HG03159 (cell line): ENCODE results near the gene CWC15.
"Not testable (repeated sequence)": the region's sequence is repeated elsewhere in the genome, so short reads cannot be mapped to it uniquely, and the experiment has no call there.

Experiments used
- ATAC-seq: cut with Tn5 transposase; IDR thresholded peaks from one replicate; pipeline ENCODE4 v1.9.1; 2021; ENCODE audit warnings: mild to moderate bottlenecking, moderate library complexity; ENCODE audit not compliant: unreplicated experiment

The CWC15 gene

GRCh38 chr11:94973099-94973968 is at the start of gene CWC15, which contains the start of gene KDM4D:
CWC15 (minus strand) TSS chr11:94973556; CDS start chr11:94972185, 1,371 bp downstream.
KDM4D (plus strand) TSS chr11:94973709; CDS start chr11:94997373, 23,664 bp downstream.
- peak; percentile 100 for ATAC-seq

DNA sequence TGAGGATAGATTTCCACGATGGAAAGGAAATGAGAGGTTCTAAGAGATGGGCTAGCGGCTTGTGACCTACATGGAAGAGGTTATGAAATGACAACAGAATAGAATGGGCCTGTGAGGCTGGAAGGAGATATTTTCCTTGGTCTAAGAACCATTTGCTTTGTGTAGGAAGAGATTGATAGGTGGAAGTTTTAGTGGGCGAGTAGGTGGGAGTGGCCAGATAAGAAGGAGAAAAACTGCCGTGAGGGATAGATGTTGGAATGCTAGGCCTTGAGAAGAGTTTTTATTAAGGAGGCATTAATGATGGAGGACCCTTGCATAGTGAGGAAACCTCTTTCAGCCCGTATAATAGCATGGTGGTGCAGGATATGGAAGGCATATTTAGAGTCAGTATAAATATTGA is 48.1 kb upstream of the CWC15 start:
- ATAC-seq = not testable (repeated sequence)

DNA sequence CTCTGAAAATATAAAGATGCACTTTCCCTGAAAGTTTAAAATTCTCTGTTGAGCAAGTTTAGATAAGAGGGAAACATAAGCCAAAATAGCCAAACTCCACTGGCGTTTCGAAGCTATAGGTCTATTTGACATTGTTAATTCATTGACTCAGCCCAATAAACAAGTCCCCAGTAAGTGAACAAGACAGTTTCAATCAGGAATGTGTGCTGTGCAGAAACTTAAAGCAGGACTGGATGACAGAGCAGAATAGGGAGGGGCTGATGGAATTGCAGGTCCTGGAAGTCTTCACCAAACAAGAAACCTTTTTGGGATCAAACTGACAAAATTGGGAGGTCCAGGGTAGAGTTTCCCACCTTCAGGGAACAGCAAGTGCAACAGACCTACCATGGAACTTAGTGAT is 42.8 kb upstream of the CWC15 start:
- ATAC-seq = no peak

DNA sequence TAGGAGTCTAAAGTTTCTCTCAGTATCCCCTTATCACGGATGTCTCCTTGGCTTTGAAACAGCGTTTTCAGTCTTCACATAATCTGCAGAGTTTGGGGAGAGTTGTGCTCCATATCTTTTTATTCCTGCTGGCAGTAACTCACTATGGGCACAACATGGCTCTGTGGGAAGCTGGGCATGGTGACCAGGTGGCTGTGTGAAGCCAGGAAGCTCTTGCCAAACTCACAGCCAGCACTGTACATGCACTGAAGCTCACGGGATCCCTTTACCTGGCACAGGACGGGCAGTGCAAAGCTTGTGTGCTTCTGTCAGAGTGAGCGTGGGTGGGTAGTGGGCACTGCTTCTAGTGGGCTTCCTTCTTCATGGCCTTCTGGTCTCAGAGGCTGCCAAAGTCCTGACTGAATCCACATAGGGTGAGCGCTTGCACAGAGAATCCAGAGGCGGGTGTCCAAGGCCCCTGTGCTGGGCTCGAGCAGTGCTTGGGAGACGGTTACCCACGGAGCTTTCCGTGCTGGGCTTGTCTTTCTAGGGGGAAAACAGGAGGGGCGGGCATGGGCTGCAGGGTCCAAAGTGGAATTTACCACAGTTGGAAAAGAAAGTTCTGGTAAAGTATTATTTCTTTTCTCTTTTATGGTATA is 40.9 kb upstream of the CWC15 start:
- no peak for ATAC-seq

DNA sequence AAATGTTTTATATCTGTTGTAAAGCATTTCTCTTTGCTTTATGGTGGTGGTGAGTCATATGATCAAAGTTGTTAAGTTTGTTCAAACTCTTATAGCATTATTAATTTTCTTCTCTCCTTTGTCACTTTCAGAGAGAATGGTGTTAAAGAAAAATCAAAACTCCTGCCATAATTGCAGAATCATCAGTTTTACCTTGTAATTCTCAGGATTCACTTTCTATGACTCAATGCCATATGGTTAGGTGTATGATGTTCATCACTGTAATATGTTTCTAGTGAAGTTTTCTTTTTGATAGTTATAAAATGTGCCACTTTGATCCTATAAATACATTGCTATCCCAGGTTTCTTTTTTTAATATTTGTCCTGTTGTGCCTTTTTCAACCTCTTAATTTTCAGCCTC is 38.0 kb upstream of the CWC15 start:
- no peak for ATAC-seq

- no peak for ATAC-seq
Measured at GRCh38 chr11:95005642-95006041, 32.3 kb upstream of the CWC15 start.

DNA sequence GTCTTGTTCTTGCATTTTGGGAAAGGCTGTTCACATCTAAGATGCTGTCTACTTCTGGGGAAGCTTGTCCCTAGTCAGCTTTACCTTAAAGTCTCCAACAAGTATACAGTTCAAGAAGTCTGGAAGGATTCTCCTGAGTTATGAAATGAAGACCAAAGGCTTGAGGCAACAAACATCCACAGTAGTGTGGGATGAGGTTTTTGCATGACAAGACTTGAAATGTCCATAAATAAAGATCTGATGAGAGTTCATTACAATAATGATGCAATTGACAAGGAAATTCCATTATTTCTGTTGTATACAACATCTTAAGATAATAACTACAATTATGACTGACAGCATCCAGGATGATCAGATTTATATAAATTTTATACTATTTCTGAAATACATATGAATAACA is 30.4 kb upstream of the CWC15 start:
- ATAC-seq = no peak

- no peak for ATAC-seq
Measured at GRCh38 chr11:94998285-94998684, 24.9 kb upstream of the CWC15 start.

DNA sequence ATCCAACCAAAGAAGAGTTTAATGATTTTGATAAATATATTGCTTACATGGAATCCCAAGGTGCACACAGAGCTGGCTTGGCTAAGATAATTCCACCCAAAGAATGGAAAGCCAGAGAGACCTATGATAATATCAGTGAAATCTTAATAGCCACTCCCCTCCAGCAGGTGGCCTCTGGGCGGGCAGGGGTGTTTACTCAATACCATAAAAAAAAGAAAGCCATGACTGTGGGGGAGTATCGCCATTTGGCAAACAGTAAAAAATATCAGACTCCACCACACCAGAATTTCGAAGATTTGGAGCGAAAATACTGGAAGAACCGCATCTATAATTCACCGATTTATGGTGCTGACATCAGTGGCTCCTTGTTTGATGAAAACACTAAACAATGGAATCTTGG is 24.1 kb upstream of the CWC15 start:
- no peak for ATAC-seq

- ATAC-seq = no peak
Measured at GRCh38 chr11:94993400-94993943, 20.1 kb upstream of the CWC15 start.

DNA sequence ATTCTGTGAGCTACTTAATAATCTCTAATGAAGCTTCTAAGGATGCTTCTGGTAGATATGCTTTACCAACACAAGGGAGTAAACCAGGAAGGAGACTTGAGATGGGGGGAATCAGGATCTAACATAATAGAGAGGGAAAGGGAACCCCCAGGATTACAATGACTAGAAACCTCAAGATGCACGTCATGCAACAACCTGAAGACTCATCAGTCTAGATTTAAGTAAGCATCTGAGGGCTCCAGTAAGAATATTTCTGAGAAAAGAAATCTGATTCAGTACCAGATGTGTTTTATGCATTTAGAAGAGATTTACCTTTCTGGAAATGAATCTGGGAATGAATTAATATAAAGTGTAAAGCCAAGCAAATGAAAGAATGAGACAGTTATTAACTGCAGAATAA is 15.4 kb upstream of the CWC15 start:
- no peak for ATAC-seq

- no peak for ATAC-seq
Measured at GRCh38 chr11:94987378-94987777, 14.0 kb upstream of the CWC15 start.

DNA sequence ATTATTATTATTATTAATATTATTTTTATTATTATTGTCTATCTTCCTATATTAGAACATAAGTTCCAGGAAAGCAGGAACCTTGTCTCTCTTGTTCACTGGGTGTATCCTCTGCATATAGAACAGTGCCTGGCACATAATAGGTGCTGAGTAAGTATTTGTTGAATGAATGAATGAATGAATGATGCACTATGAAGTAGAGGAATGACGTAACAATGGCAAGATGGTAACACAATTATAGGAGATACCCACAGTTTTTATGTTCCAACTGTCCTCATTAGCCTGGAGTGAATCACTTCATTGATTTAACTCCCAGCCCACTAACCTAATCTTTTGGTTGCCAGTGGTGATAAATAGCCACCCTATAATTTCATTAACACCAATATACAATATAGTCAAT is 2.2 kb upstream of the CWC15 start:
- ATAC-seq = no peak

GRCh38 chr11:94974178-94974577 is 822 bp upstream of the CWC15 start:
- no peak for ATAC-seq

DNA sequence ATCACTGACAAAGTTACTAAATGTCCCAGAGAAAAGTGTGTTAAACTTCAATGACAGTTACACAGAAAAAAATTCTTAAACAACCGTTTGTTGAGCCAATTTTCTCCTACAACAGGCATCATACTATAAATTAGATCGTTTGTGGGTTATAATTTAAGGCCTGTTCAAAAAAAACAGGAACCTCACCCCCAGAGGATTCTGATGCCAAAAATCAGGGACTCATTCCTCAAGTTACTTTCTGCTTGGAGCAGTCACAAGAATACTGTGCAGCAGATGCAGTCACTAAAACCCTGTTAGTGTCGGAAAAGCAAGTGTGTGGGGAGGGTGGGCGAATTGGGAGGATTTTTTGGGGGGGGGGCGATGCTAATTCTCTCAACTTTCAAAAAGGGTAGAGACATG is 657 bp downstream of the CWC15 start:
- no peak for ATAC-seq

DNA sequence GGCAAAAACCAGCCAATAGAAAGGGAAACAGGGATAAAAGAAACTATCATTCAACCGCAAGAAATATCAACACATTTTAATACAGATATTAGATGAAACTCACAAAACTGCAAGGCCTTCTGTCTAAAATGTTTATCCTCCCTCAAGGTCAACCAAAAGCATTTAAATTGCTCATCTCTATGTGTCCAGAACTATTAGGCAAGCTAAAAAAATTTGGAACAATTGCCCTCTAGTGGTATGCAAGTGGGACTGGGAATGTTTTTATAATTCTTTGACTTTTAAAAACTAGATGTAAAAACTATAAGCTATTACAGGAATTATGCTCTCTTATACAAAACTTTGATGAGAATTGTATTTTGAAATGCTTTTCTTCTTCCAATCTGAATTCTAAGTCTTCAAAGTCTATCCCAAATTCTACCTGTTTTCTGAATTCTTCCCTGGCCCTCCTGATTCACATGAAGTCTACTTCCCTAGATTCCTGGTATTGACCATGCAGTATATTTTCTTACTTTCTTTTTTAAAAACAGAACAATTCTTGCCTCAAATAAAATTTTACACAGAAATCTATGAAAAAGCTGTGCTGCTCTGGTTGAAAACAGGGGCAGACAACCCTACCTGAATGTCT is 4.9 kb downstream of the CWC15 start:
- ATAC-seq = no peak

GRCh38 chr11:94964934-94965333 is 8.4 kb downstream of the CWC15 start:
- no peak for ATAC-seq

GRCh38 chr11:94961255-94961654 is 12.1 kb downstream of the CWC15 start:
- no peak for ATAC-seq

- no peak for ATAC-seq
Measured at GRCh38 chr11:94960488-94960887, 12.9 kb downstream of the CWC15 start.

- ATAC-seq = no peak
Measured at GRCh38 chr11:94959179-94959578, 14.2 kb downstream of the CWC15 start.

- ATAC-seq = no peak
Measured at GRCh38 chr11:94958121-94958696, 15.1 kb downstream of the CWC15 start.
